ENCODE results near the gene TMEM151B. TPM values are rescaled to one million over a fixed set of nuclear protein-coding genes. Genes with fewer than 3 reads are reported as not detected.

TMEM151B gene
- total and polyA plus RNA-seq, 9 of the 15 experiments (the other 6 are each of a cell fraction or from before 2014, with no cell fraction given) = not detected

- DNase-seq (ENCODE audit: extremely low read depth in 1 of 4, low spot score in 3 of 4) (no peak), FAIRE-seq (no peak), ATAC-seq (no peak)
- peak overlapping the region; percentile 85 to 93; a peak in 3 of 4 replicates for H3K9ac ChIP-seq (ENCODE audit: insufficient read depth in 1 of 2, low read depth in 2 of 2, low read length in 2 of 2)
- H3K36me3 ChIP-seq (ENCODE audit: control insufficient read depth, insufficient read depth, low read length) = peaks cover 75% of the 10 kb centered on the region
- ChIA-PET POLR2A (interaction anchor here (1.0 kb wide), 1 partner anchor 11 kb away, joined by 9 read pairs; no protein-coding TSS in a partner anchor), CTCF (ENCODE audit: low intra/inter-chr PET ratio) (interaction anchor here (0.7 to 1.5 kb wide), 2 partner anchors 85 to 86 kb away, joined by 3 to 7 read pairs; no protein-coding TSS in a partner anchor)
- peak overlapping the region; percentile 94 for H2AFZ ChIP-seq (ENCODE audit: low read depth, low read length)
- H3K27ac ChIP-seq (ENCODE audit: extremely low read depth, low read depth, low read length) = peak overlapping the region; percentile 93
- intact Hi-C loops (cut with micrococcal nuclease) = no loop called here
- H3K4me2 ChIP-seq (ENCODE audit: insufficient read depth, low read length) = no peak overlapping the region; the same call in 1 of the 2 replicates
- peaks cover 36 to 53% of the 10 kb centered on the region in 2 experiments; a peak in 4 of 5 replicates for H3K4me1 ChIP-seq (replicated peaks in 1 of 2; ENCODE audit: control insufficient read depth in 2 of 2, insufficient read depth in 2 of 2, low read length in 2 of 2)
- H3K4me3 ChIP-seq = no peak overlapping the region
- peaks cover 32% of the 10 kb centered on the region for H4K20me1 ChIP-seq (replicated peaks; ENCODE audit: control insufficient read depth, insufficient read depth, low read length)
- WGBS (ENCODE audit: insufficient coverage, low coverage, missing lambda C conversion rate) = 69% methylated on average over 9 of the region's 9 CpGs
- H3K27me3 ChIP-seq (ENCODE audit: control insufficient read depth in 2 of 2, insufficient read depth in 2 of 2, low read length in 2 of 2) = no peaks in the 10 kb centered on the region
- peaks cover 24% of the 10 kb centered on the region for H3K79me2 ChIP-seq (ENCODE audit: control insufficient read depth, insufficient read depth, low read length)
- no TSS peak for BruUV-seq (replicated peaks)
- H3K9me1 ChIP-seq (ENCODE audit: control insufficient read depth, insufficient read depth, low read length) = peaks cover 15% of the 10 kb centered on the region
- in situ Hi-C loops (cut with MboI) = no loop called here
- TF ChIP-seq ZNF232 (CRISPR knock-in tag; IDR thresholded peaks at IDR 0.05) = 0 out of 2 replicates have a peak, but pooled peaks have one; percentile 8
- TF ChIP-seq TRIM24 (IDR thresholded peaks at IDR 0.05) = no peak
- H3K9me3 ChIP-seq (replicated peaks; ENCODE audit: control insufficient read depth, insufficient read depth, low read depth, low read length) = no peaks in the 10 kb centered on the region
Observed at GRCh38 chr6:44258325-44258863, 11.9 kb upstream of the TMEM151B start.

DNA sequence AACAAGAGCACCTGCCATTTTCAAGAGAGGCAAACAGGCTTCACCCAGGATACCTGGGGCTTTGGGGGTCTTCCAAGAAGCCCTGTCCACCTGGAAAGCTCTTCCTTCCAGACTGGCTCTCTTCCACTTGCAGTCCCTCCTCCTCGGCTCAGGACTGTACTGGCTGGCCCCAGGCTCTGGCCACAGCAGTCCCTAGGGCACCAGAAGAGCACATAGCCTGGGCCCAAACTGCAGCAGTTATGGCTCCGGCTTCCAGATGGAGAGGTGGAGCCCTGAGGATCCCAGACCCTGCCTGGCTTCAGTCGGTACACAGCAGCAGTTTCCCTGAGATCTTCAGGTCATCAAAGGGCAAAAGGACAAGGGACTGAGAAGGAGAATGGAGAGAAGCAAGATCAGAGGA is 11.3 kb upstream of the TMEM151B start:
- no peak overlapping the region for H3K9ac ChIP-seq (ENCODE audit: insufficient read depth in 1 of 2, low read depth in 2 of 2, low read length in 2 of 2)
- CTCF ChIA-PET (ENCODE audit: low intra/inter-chr PET ratio) = interaction anchor here (0.6 kb wide), 1 partner anchor 83 kb away, joined by 3 read pairs; no protein-coding TSS in a partner anchor

More for the DNA sequence above, 11.3 kb upstream of the TMEM151B start:
- Histone ChIP-seq H3K27ac (ENCODE audit: extremely low read depth, low read depth, low read length) (peak overlapping the region; percentile 93; the same call in 1 of the 3 replicates), H3K36me3 (ENCODE audit: control insufficient read depth, insufficient read depth, low read length) (peaks cover 70% of the 10 kb centered on the region), H2AFZ (ENCODE audit: low read depth, low read length) (no peak overlapping the region), H3K4me2 (ENCODE audit: insufficient read depth, low read length) (no peak overlapping the region), H3K4me1 (replicated peaks in 1 of 2; ENCODE audit: control insufficient read depth in 2 of 2, insufficient read depth in 2 of 2, low read length in 2 of 2) (peaks cover 39 to 58% of the 10 kb centered on the region in 2 experiments; a peak in 4 of 5 replicates), H3K27me3 (ENCODE audit: control insufficient read depth in 2 of 2, insufficient read depth in 2 of 2, low read length in 2 of 2) (no peaks in the 10 kb centered on the region), H3K9me3 (replicated peaks; ENCODE audit: control insufficient read depth, insufficient read depth, low read depth, low read length) (no peaks in the 10 kb centered on the region), H3K9me1 (ENCODE audit: control insufficient read depth, insufficient read depth, low read length) (peaks cover 14% of the 10 kb centered on the region), H3K79me2 (ENCODE audit: control insufficient read depth, insufficient read depth, low read length) (peaks cover 28% of the 10 kb centered on the region), H4K20me1 (replicated peaks; ENCODE audit: control insufficient read depth, insufficient read depth, low read length) (peaks cover 27% of the 10 kb centered on the region), H3K4me3 (no peak overlapping the region)
- 77% methylated on average over 3 of the region's 3 CpGs for WGBS (ENCODE audit: insufficient coverage, low coverage, missing lambda C conversion rate)
- in situ Hi-C loops (cut with MboI) (no loop called here), intact Hi-C loops (cut with micrococcal nuclease) (no loop called here)
- DNase-seq (ENCODE audit: extremely low read depth in 1 of 4, low spot score in 3 of 4) (no peak), ATAC-seq (no peak), FAIRE-seq (no peak)
- no peak for TF ChIP-seq MEIS2 (IDR thresholded peaks at IDR 0.05; ENCODE audit: partially characterized antibody)
- TF ChIP-seq, protein P1, sequence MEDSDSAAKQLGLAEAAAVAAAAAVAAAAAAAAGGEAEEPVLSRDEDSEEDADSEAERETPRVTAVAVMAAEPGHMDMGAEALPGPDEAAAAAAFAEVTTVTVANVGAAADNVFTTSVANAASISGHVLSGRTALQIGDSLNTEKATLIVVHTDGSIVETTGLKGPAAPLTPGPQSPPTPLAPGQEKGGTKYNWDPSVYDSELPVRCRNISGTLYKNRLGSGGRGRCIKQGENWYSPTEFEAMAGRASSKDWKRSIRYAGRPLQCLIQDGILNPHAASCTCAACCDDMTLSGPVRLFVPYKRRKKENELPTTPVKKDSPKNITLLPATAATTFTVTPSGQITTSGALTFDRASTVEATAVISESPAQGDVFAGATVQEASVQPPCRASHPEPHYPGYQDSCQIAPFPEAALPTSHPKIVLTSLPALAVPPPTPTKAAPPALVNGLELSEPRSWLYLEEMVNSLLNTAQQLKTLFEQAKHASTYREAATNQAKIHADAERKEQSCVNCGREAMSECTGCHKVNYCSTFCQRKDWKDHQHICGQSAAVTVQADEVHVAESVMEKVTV (CRISPR knock-in tag; IDR thresholded peaks at IDR 0.05) = no peak
- TF ChIP-seq SNRNP70 (optimal IDR thresholded peaks at IDR 0.05; ENCODE audit: low read depth, low read length) = no peak
- TF ChIP-seq ZBTB33 (CRISPR knock-in tag; IDR thresholded peaks at IDR 0.05) = no peak
- BruUV-seq (replicated peaks) = no TSS peak
- POLR2A ChIA-PET = interaction anchor here (1.0 kb wide), 1 partner anchor 11 kb away, joined by 9 read pairs; no protein-coding TSS in a partner anchor

Data from K562 (cell line).